H9 (cell line): ENCODE data around the gene SRGAP3. TPM values are rescaled to one million over a fixed set of nuclear protein-coding genes. Genes with fewer than 3 reads are reported as not detected.

Source experiments
- DNase-seq: peaks from one replicate; pipeline ENCODE4 v3.0.0-alpha.2; 2017
- H2AFZ ChIP-seq: one replicate; pipeline ENCODE4 v1.6.1; 2013; ENCODE audit warnings: mild to moderate bottlenecking, low read length, control low read depth, moderate library complexity
- H2AK5ac ChIP-seq: 2 replicates; pipeline ENCODE4 v1.6.1; 2013; ENCODE audit warnings: low read length, control low read depth, mixed read lengths; ENCODE audit not compliant: insufficient read length
- H2BK120ac ChIP-seq: one replicate; pipeline ENCODE4 v1.6.1; 2013; ENCODE audit warnings: low read depth, mild to moderate bottlenecking, low read length, control low read depth, inconsistent platforms; ENCODE audit not compliant: poor library complexity, severe bottlenecking
- H2BK12ac ChIP-seq: 2 replicates; pipeline ENCODE4 v1.6.1; 2013; ENCODE audit warnings: low read length, control low read depth, mixed read lengths, low read depth; ENCODE audit not compliant: insufficient read length
- H2BK15ac ChIP-seq: 2 replicates; pipeline ENCODE4 v1.6.1; 2013; ENCODE audit warnings: low read depth, low read length, control low read depth
- H2BK20ac ChIP-seq: one replicate; pipeline ENCODE4 v1.6.1; 2013; ENCODE audit warnings: low read depth, mild to moderate bottlenecking, low read length, control low read depth, inconsistent platforms; ENCODE audit not compliant: poor library complexity, severe bottlenecking
- H2BK5ac ChIP-seq: 2 replicates; pipeline ENCODE4 v1.6.1; 2013; ENCODE audit warnings: low read length, control low read depth, mixed read lengths; ENCODE audit not compliant: insufficient read length
- H3K14ac ChIP-seq: 2 replicates; pipeline ENCODE4 v1.6.1; 2013; ENCODE audit warnings: low read length, control low read depth; ENCODE audit not compliant: insufficient read depth
- H3K18ac ChIP-seq: 2 replicates; pipeline ENCODE4 v1.6.1; 2013; ENCODE audit warnings: low read depth, mild to moderate bottlenecking, mixed read lengths, low read length, control low read depth; ENCODE audit not compliant: insufficient read length
- H3K23ac ChIP-seq: 2 replicates; pipeline ENCODE4 v1.6.1; 2013; ENCODE audit warnings: low read length, control low read depth, mixed read lengths, low read depth; ENCODE audit not compliant: insufficient read length
- H3K23me2 ChIP-seq: 2 replicates; pipeline ENCODE4 v1.6.1; 2013; ENCODE audit warnings: low read depth, mild to moderate bottlenecking, mixed read lengths, low read length, control low read depth; ENCODE audit not compliant: insufficient read length, poor library complexity, severe bottlenecking
- H3K27ac ChIP-seq: 2 replicates; pipeline ENCODE4 v1.5.1; 2013; ENCODE audit warnings: low read length, control low read depth, mixed read lengths, low read depth; ENCODE audit not compliant: insufficient read length
- H3K27me3 ChIP-seq: 2 replicates; pipeline ENCODE4 v1.6.1; 2013; ENCODE audit warnings: low read length, control low read depth, inconsistent platforms; ENCODE audit not compliant: insufficient read depth
- H3K4ac ChIP-seq: 2 replicates; pipeline ENCODE4 v1.6.1; 2013; ENCODE audit warnings: low read depth, mild to moderate bottlenecking, control low read depth, inconsistent platforms, low read length, moderate library complexity
- H3K4me1 ChIP-seq: 2 replicates; pipeline ENCODE4 v1.6.1; 2013; ENCODE audit warnings: low read length, control low read depth, inconsistent platforms; ENCODE audit not compliant: insufficient read depth
- H3K4me2 ChIP-seq: 2 replicates; pipeline ENCODE4 v1.6.1; 2013; ENCODE audit warnings: low read length, control low read depth, mixed read lengths; ENCODE audit not compliant: insufficient read length, insufficient read depth
- H3K56ac ChIP-seq: 2 replicates; pipeline ENCODE4 v1.6.1; 2013; ENCODE audit warnings: low read depth, mild to moderate bottlenecking, mixed read lengths, low read length, control low read depth; ENCODE audit not compliant: insufficient read length
- H3K79me1 ChIP-seq: 2 replicates; pipeline ENCODE4 v1.6.1; 2013; ENCODE audit warnings: low read depth, mild to moderate bottlenecking, moderate library complexity, low read length, control low read depth, inconsistent platforms; ENCODE audit not compliant: insufficient read depth, poor library complexity, severe bottlenecking
- H3K79me2 ChIP-seq: 2 replicates; pipeline ENCODE4 v1.6.1; 2013; ENCODE audit warnings: low read length, control low read depth, inconsistent platforms; ENCODE audit not compliant: insufficient read depth
- H3K9ac ChIP-seq: 2 replicates; pipeline ENCODE4 v1.6.1; 2013; ENCODE audit warnings: low read length, control low read depth, mixed read lengths; ENCODE audit not compliant: insufficient read length; ENCODE audit errors: extremely low read depth
- H3K9me3 ChIP-seq: one replicate; pipeline ENCODE4 v1.6.1; 2013; ENCODE audit warnings: low read depth, low read length, inconsistent platforms; ENCODE audit not compliant: control insufficient read depth
- H3T11ph ChIP-seq: one replicate; pipeline ENCODE4 v1.6.1; 2013; ENCODE audit warnings: mild to moderate bottlenecking, low read length, control low read depth, inconsistent platforms
- H4K20me1 ChIP-seq: one replicate; pipeline ENCODE4 v1.6.1; 2013; ENCODE audit not compliant: control insufficient read depth, insufficient read length, insufficient read depth
- H4K5ac ChIP-seq: 2 replicates; pipeline ENCODE4 v1.6.1; 2013; ENCODE audit warnings: low read depth, mild to moderate bottlenecking, mixed read lengths, low read length, control low read depth; ENCODE audit not compliant: insufficient read length
- H4K8ac ChIP-seq: replicated peaks from 2 replicates; pipeline ENCODE4 v1.6.1; 2013; ENCODE audit warnings: low read length, control low read depth, mixed read lengths, low read depth; ENCODE audit not compliant: insufficient read length
- H4K91ac ChIP-seq: 2 replicates; pipeline ENCODE4 v1.6.1; 2013; ENCODE audit warnings: low read depth, mild to moderate bottlenecking, moderate library complexity, mixed read lengths, low read length, control low read depth; ENCODE audit not compliant: insufficient read length
- H3K27ac Mint-ChIP-seq, 3 experiments: 2 replicates in 2 of 3; 3 replicates in 1 of 3; pipeline ENCODE4 v1.8.0; 2020 to 2021; ENCODE audit warnings: mixed read lengths in 3 of 3, mild to moderate bottlenecking in 1 of 3, moderate library complexity in 1 of 3
- H3K27me3 Mint-ChIP-seq: 2 replicates; pipeline ENCODE4 v1.8.0; 2021; ENCODE audit warnings: low read depth, mild to moderate bottlenecking, moderate library complexity, mixed read lengths
- H3K36me3 Mint-ChIP-seq, 3 experiments: 2 replicates in 2 of 3; 3 replicates in 1 of 3; pipeline ENCODE4 v1.8.0; 2020 to 2021; ENCODE audit warnings: low read depth in 3 of 3, mixed read lengths in 3 of 3; ENCODE audit not compliant: insufficient read depth in 1 of 3
- H3K4me1 Mint-ChIP-seq, 2 experiments: 2 replicates each; pipeline ENCODE4 v1.8.0; 2020; ENCODE audit warnings: mixed read lengths in 2 of 2
- H3K4me3 Mint-ChIP-seq, 2 experiments: 2 replicates in 1 of 2; 3 replicates in 1 of 2; pipeline ENCODE4 v1.8.0; 2020 to 2021; ENCODE audit warnings: mild to moderate bottlenecking in 2 of 2, mixed read lengths in 2 of 2, moderate library complexity in 1 of 2
- H3K9me3 Mint-ChIP-seq, 2 experiments: 2 replicates in 1 of 2; 3 replicates in 1 of 2; pipeline ENCODE4 v1.8.0; 2020; ENCODE audit warnings: mild to moderate bottlenecking in 2 of 2, mixed read lengths in 2 of 2, moderate library complexity in 1 of 2
- CTCF ChIP-seq: fragments of 200-600 bp; sonication (generic); conservative IDR thresholded peaks from 3 replicates; pipeline ENCODE4 v1.8.0; 2021; ENCODE audit warnings: antibody characterized with exemption, mild to moderate bottlenecking
- WGBS: extraction: QIAGEN DNeasy Blood & Tissue Kit; methylation state at CpG from one replicate; pipeline ENCODE4 v1.1.7; 2013; ENCODE audit warnings: missing lambda C conversion rate, low lambda C conversion rate, mixed read lengths; ENCODE audit not compliant: insufficient read length; ENCODE audit errors: extremely low coverage; 5-methylcytosine and 5-hydroxymethylcytosine counted together
- total RNA-seq: library from RNA; stranded (reverse); gene quantifications from 2 replicates; pipeline ENCODE4 v1.2.1, GENCODE V29; 2021

The SRGAP3 gene
- total RNA-seq, 1 experiment from 2014 or later, result 3.4 TPM

- Histone ChIP-seq H3K9ac (no peak overlapping the region), H3K18ac (no peak overlapping the region)
Measured at GRCh38 chr3:9255976-9256375, 6.5 kb upstream of the SRGAP3 start.

More at GRCh38 chr3:9255976-9256375, 6.5 kb upstream of the SRGAP3 start:
- H3K9me3 ChIP-seq, result no peaks in the 10 kb centered on the region
- no peak overlapping the region for H4K91ac ChIP-seq
- no peak overlapping the region for H3T11ph ChIP-seq
- no peak overlapping the region for H3K4ac ChIP-seq
- H2BK12ac ChIP-seq, result no peak overlapping the region
- H3K36me3 Mint-ChIP-seq, result 0 out of 7 replicates have a peak, but pooled peaks cover 0 to 2% (median 0%) of the 10 kb centered on the region in 3 experiments
- no peak overlapping the region for H3K27ac ChIP-seq
- no peak overlapping the region for H2AFZ ChIP-seq
- no peaks in the 10 kb centered on the region for H3K27me3 ChIP-seq
- no peak overlapping the region for H3K4me2 ChIP-seq
- H3K27ac Mint-ChIP-seq, result no peak overlapping the region
- H3K4me3 Mint-ChIP-seq, result no peak overlapping the region
- no peak overlapping the region for H2BK15ac ChIP-seq
- no peak for TF ChIP-seq CTCF
- H2BK20ac ChIP-seq, result no peak overlapping the region
- no CpG with 5 or more reads among the region's 4 CpGs for WGBS
- H2AK5ac ChIP-seq, result no peak overlapping the region
- no peak overlapping the region for H3K23ac ChIP-seq
- no peaks in the 10 kb centered on the region for H3K4me1 ChIP-seq
- H3K9me3 Mint-ChIP-seq, result peaks cover 6 to 11% of the 10 kb centered on the region in 2 experiments; a peak in 3 of 5 replicates
- H4K20me1 ChIP-seq, result no peaks in the 10 kb centered on the region
- peaks cover 41% of the 10 kb centered on the region for H3K27me3 Mint-ChIP-seq
- H3K23me2 ChIP-seq, result no peaks in the 10 kb centered on the region
- H3K79me1 ChIP-seq, result no peaks in the 10 kb centered on the region
- no peaks in the 10 kb centered on the region for H3K79me2 ChIP-seq
- H3K14ac ChIP-seq, result no peak overlapping the region
- H3K4me1 Mint-ChIP-seq, result peaks cover 13 to 23% of the 10 kb centered on the region in 2 experiments; a peak in 3 of 4 replicates
- no peak overlapping the region for H4K5ac ChIP-seq
- H3K56ac ChIP-seq, result no peak overlapping the region
- no peak overlapping the region for H4K8ac ChIP-seq
- DNase-seq, result peak; percentile 15
- no peak overlapping the region for H2BK5ac ChIP-seq
- H2BK120ac ChIP-seq, result no peak overlapping the region
